Stimulated activated effector memory CD8-positive, alpha-beta T cell treated with anti-CD3 and anti-CD28 coated beads, Interleukin-12 subunit alpha, Interleukin-12 subunit beta, amount 100 ng/mL, for 72 hours (primary cell): Measurements from ENCODE around the gene DNAH8.

Experiments
- ATAC-seq: fragments of 150-1000 bp; cut with Tn5 transposase; 2 replicates; pipeline ENCODE4 v1.10.0; 2021
- DNase-seq, 2 donors: peaks; one replicate each; pipeline ENCODE4 v3.0.0; 2021 to 2022; ENCODE audit warnings: low spot score in 2 of 2
- H3K27ac Mint-ChIP-seq: one replicate; pipeline ENCODE4 v1.8.0; 2022; ENCODE audit warnings: mild to moderate bottlenecking, mixed read lengths
- H3K36me3 Mint-ChIP-seq: one replicate; pipeline ENCODE4 v1.8.0; 2022; ENCODE audit warnings: mild to moderate bottlenecking, mixed read lengths
- H3K4me1 Mint-ChIP-seq: one replicate; pipeline ENCODE4 v1.8.0; 2022; ENCODE audit warnings: mixed read lengths
- H3K4me3 Mint-ChIP-seq: one replicate; pipeline ENCODE4 v1.8.0; 2022; ENCODE audit warnings: mild to moderate bottlenecking, mixed read lengths
- H3K9me3 Mint-ChIP-seq: one replicate; pipeline ENCODE4 v1.8.0; 2022; ENCODE audit warnings: mixed read lengths

The DNAH8 gene

DNA sequence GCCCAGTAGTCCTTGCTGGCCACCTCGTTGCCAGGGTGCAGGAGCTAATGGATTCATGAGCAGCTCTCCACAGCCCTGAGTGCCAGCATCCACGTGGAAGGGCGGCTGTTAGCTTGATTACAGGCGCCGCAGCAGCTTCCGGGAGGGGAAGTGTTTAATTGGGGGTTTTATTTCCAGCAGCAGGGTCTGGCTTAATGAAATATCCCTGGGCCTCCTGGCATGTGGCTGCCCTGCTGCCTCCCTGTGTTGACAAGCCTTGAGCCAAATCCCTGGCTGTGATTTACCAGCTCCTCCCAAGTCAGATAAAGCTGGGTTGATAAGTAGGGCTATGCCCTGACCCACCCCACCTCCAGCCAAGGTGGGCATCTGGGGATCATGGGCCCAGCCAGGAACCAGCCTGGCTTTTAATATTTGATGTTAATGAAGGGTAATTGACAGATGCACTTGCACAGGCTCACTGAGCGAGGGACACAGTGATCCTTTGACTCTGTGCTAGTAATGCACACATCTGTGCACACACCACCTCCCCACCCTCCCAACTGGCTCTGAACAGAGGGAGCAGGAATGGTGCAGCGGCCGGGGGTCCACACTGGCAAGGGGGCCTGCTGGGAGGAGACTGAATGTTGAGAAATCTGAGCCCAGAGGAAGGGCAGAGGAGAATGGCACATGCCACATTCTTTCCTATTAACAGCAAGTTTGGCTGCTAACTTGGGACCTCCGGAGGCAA is 347.1 kb downstream of the DNAH8 start:
- Mint-ChIP-seq H3K4me1 (no peaks in the 10 kb centered on the region), H3K36me3 (no peaks in the 10 kb centered on the region), H3K9me3 (no peaks in the 10 kb centered on the region), H3K4me3 (no peak overlapping the region), H3K27ac (no peak overlapping the region)
- DNase-seq (no peak), ATAC-seq (no peak)

DNA sequence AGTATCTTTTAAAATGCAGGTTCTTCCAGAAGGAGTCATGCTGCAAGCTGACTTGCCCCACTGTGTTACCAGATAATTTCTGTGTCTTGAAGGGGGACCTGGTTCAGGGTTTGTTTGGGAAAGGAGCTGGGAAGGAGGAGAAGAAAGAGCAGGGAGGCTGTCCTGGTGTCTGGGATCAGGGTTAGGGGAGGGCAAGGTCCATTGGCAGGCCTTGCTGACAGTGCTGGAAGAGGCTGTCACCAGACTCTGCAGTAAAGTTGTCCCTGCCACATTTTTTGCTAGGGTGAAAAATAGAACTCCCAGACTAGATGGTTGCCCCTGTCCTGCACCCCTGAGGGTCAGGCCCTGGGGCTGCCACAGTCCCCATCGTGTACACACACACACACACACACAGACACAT is 348.4 kb downstream of the DNAH8 start:
- Mint-ChIP-seq H3K36me3 (no peaks in the 10 kb centered on the region), H3K4me3 (no peak overlapping the region), H3K27ac (no peak overlapping the region), H3K4me1 (no peaks in the 10 kb centered on the region), H3K9me3 (no peaks in the 10 kb centered on the region)
- DNase-seq = no peak
- ATAC-seq = no peak

DNA sequence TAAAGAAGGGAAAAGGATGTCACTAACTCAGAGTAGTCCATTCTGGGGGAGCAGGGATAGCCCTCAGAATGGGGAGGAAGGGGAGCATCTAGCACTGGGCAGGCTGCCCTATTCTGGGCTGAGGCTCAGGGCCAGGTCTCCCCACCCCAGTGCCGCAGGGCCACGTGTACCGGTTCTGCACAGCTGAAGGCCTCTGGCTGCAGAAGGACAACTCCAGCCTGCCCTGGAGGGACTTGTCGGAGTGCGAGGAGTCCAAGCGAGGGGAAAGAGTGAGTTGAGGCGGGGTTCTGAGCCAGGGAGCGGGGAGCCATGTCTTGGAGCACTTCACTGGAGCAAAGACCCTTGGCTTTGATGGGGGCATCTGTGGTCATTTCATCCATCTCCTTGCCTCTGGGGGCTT is 350.4 kb downstream of the DNAH8 start:
- H3K9me3 Mint-ChIP-seq = no peaks in the 10 kb centered on the region
- no peak overlapping the region for H3K27ac Mint-ChIP-seq
- no peaks in the 10 kb centered on the region for H3K36me3 Mint-ChIP-seq
- H3K4me1 Mint-ChIP-seq = no peaks in the 10 kb centered on the region
- no peak overlapping the region for H3K4me3 Mint-ChIP-seq
- ATAC-seq = no peak
- DNase-seq = no peak

DNA sequence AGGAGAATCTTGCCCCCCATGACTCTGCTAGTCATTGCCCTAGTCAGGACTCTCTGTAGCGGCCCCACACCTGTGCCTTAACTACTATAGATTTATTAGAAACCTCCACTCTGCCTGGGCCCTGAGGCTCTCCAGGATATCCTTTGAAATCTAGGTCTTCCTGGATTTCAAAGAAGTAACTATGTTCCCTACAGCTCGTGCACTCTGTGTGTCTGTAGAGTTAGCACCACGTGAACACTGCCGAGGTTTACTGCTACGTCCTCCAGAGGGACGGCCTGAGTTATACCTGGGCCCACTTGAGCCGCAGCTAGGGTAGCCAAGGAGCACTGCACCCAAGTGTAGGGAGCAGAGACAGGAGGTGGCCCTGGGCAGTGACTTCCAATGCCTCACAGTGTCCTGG is 353.3 kb downstream of the DNAH8 start:
- DNase-seq = no peak
- no peaks in the 10 kb centered on the region for H3K9me3 Mint-ChIP-seq
- no peaks in the 10 kb centered on the region for H3K4me1 Mint-ChIP-seq
- no peak overlapping the region for H3K4me3 Mint-ChIP-seq
- no peak for ATAC-seq
- no peaks in the 10 kb centered on the region for H3K36me3 Mint-ChIP-seq
- no peak overlapping the region for H3K27ac Mint-ChIP-seq

DNA sequence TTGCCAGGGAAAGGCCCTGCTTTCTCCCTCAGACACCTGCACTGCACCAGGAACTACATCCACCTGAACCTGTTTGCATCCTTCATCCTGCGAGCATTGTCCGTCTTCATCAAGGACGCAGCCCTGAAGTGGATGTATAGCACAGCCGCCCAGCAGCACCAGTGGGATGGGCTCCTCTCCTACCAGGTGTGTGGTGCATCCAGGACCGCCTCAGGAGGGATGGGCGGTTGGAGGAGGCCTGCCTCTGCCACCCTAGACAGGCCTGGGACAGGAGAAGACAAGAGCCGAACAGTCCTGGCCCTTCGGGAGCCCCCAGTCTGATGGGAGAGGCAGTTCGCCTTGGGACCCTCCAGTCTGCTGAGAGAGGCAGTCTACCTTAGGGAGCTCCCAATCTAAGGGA is 357.7 kb downstream of the DNAH8 start:
- Mint-ChIP-seq H3K4me3 (no peak overlapping the region), H3K36me3 (no peaks in the 10 kb centered on the region), H3K27ac (no peak overlapping the region), H3K9me3 (no peaks in the 10 kb centered on the region), H3K4me1 (peaks cover 16% of the 10 kb centered on the region)
- DNase-seq (no peak), ATAC-seq (no peak)

DNA sequence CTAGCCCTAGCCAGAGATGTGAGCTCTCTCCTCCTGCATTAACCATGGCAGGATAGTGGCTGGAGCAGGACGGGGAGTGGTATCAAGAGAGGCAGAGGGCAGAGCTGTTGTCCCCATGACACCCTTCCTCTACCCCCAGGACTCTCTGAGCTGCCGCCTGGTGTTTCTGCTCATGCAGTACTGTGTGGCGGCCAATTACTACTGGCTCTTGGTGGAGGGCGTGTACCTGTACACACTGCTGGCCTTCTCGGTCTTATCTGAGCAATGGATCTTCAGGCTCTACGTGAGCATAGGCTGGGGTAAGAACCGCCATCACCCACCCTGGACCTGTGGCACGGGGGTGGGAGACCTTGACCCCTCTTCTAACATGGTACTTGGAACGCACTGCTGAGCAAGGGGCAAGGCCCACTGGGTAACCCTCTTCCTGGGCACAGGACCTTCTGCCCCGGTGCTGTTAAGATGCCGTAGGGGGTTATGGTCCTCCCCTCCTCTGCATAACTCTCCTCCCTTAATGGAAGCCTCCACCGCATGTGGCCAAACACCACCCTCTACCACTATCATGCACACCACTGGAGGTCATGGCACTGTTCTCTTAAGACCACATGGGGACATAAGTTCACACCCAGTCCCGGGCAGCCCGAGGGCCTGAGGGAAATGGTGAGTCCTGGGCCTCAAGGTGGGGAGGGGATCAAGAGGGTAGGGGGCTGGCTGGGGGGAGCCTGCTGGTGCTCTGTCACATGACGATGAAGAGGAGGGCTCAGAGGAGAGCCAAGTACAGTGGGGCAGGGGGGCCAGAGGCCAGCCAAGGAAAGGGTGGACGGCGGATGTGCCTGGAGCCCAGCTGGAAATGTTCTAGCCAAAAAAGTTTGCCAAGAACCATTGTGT is 358.6 kb downstream of the DNAH8 start:
- H3K4me1 Mint-ChIP-seq = peaks cover 16% of the 10 kb centered on the region
- no peak overlapping the region for H3K27ac Mint-ChIP-seq
- no peak overlapping the region for H3K4me3 Mint-ChIP-seq
- DNase-seq (no peak), ATAC-seq (peak; percentile 4)
- no peaks in the 10 kb centered on the region for H3K36me3 Mint-ChIP-seq
- H3K9me3 Mint-ChIP-seq = no peaks in the 10 kb centered on the region

DNA sequence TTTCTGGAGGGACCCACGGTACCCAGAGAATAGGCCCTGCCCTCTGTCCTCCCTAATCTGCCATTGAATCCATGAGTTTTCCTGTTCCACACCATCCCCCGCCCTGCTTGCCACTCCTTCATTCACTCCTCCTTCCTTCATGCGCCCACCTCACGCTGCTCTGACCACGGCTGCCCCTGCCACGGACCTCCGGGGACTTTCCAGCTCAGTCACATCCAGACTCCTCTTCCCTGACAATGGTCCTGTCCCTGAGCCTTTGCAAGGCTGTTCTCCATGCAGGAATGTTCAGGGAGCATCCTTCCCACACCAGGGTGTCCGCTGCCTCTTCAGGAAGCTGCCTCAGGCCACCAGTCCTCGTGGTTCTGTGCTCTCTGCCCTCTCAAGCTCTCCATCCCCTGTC is 359.4 kb downstream of the DNAH8 start:
- no peak overlapping the region for H3K4me3 Mint-ChIP-seq
- no peak overlapping the region for H3K27ac Mint-ChIP-seq
- H3K36me3 Mint-ChIP-seq = no peaks in the 10 kb centered on the region
- H3K9me3 Mint-ChIP-seq = no peaks in the 10 kb centered on the region
- ATAC-seq = no peak
- peaks cover 16% of the 10 kb centered on the region for H3K4me1 Mint-ChIP-seq
- no peak for DNase-seq

DNA sequence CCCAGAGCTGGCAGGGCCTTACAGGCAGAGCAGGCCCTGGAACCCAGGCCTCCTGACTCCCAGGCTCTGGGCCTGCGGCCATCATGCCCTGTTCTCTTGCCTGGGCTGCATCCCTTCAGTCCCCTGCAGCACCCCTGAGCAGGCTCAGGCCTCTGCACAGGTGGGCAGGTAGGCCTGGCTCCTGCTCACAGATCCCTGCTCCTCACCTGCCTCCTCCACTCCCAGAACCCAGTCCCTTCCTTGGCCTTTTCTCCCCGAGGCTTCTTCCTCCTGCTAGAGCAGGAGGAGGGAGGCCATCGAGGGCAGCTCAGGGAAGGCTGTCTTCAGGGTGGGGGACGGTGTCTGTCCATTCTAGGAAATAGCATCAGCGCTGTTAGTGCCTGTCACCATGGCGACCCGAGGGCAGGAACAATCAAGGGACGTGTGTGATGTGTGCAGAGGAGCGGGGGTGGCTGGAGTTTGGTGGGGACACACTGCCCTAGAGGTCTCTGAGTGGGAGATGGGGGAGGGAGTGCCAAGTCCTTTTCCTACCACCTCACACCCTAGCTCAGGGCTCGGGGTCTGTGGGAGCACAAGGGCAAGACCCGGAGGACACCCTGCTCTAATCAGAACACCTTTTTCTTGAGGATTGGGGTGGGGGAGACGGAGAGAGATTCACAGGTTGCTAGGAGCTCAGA is 360.0 kb downstream of the DNAH8 start:
- H3K27ac Mint-ChIP-seq = no peak overlapping the region

DNA sequence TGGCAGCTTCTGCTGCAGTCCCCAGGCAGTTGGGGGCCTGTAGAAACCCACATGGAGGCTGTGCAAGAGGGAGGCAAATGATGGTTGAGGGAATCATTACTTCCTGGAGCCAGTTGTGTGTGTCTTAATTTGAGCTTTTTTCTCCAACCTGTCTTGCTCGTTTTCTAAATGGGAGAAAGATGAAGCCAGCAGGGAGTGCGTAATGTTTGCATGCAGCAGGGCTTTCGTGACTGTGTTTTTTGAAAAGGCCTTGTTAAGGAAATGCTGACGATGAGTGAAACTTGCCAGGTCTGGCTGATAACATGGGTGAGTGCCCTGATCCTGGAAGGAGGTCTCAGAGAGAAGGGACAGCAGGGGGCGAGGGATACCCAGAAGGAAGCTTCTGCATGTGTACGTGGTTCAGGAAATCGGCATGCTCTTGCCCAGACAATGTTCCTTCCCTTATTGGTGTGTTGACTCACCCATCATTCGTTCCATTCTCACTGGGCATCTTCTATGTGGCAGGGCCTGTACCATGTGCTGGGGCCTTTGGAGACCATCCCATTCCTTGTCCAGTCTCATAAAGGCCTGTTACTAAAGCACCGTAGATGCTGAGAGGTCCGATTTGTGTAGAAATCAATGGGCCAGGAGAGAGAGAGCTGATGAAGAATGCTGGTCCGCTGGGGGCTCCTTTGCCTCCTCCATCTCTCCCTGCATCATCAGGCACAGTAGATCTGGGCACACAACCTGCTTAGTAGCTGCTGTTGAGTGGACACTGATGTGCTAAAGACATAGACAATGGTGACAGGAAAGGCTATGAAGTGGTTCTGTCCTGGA is 360.9 kb downstream of the DNAH8 start:
- no peak overlapping the region for H3K27ac Mint-ChIP-seq

More for the DNA sequence above, 360.0 kb downstream of the DNAH8 start:
- no peak for ATAC-seq
- Mint-ChIP-seq H3K4me1 (peaks cover 16% of the 10 kb centered on the region), H3K9me3 (no peaks in the 10 kb centered on the region), H3K36me3 (no peaks in the 10 kb centered on the region), H3K4me3 (no peak overlapping the region)
- DNase-seq = no peak

DNA sequence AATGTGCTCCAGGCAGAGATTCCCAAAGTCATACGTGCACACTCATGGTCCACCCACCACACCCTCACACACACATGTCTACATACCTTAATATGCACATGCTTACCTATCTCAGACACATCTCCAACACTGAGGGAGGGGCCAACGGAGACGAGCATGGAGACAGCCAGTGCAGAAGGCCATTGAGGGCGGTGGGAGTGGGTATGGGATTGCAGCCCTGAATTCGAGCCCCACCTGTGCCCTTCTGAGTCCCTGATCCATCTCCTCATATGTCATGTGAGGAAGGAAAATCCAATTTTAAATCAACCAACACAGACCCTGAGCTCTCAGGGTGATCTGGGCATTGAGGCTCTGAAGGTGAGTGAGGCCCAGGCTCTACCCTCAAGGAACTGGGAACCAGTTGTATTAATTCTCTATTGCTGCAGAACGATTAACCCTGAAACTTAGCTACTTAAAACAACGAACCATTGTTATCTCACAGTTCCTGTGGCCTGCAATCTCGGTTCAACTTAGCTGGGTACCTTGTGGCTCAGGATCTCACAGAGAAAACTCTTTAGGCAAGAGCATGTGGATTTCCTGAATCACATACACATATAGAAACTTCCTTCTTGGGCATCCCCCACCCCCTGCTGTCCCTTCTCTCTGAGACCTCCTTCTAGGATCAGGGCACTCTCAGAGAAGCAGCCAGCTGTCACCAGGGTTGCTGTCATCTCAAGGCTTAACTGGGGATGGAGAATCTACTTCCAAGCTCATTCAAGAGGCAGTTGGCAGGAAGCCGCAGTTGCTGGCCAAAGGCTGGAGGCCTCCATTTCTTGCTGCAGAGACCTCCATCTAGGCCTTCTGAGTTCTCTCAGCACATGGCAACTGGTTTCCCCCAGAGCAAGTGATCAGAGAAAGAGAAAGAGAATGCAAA is 361.8 kb downstream of the DNAH8 start:
- Mint-ChIP-seq H3K27ac (no peak overlapping the region), H3K4me3 (no peak overlapping the region), H3K36me3 (no peaks in the 10 kb centered on the region), H3K4me1 (peaks cover 16% of the 10 kb centered on the region), H3K9me3 (no peaks in the 10 kb centered on the region)
- DNase-seq = no peak
- no peak for ATAC-seq

More for the DNA sequence above, 360.9 kb downstream of the DNAH8 start:
- Mint-ChIP-seq H3K4me1 (peaks cover 16% of the 10 kb centered on the region), H3K36me3 (no peaks in the 10 kb centered on the region), H3K9me3 (no peaks in the 10 kb centered on the region), H3K4me3 (no peak overlapping the region)
- ATAC-seq = no peak
- no peak for DNase-seq

DNA sequence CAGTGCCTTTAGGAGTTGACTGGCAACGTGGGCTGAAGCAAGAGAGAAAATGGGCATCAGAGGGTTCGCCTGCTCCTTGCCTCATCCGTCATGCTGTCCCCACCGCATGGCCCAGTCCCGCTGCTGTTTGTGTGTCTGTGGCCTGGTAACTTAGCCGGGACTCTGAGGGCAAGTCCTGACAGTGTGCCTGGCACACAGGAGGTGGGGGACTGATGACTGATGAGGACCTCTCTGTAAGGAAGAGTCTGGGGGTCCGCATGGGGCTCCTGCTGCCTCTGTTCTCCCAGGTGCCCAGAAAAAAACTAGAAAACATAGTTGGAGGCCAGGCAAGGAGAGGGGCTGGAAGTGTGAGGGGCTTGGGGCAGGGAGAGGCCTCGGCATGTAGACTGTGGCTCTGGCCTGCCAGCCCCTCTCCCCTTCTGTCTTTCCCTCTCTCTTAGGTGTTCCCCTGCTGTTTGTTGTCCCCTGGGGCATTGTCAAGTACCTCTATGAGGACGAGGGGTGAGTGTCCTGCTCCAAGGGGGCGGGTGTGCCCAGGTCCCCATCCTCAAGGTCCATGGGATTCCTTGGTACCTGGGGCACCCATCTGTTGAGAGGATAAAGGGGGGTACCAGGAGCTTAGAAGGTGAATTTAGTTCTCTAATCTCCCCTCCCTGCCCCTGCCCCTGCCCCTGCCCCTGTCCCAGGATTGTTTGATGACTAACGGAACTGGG is 362.9 kb downstream of the DNAH8 start:
- no peak overlapping the region for H3K4me3 Mint-ChIP-seq
- H3K4me1 Mint-ChIP-seq = peaks cover 17% of the 10 kb centered on the region
- H3K27ac Mint-ChIP-seq = no peak overlapping the region
- no peaks in the 10 kb centered on the region for H3K36me3 Mint-ChIP-seq
- ATAC-seq = no peak
- DNase-seq = peak in 1 of 2 donors; percentile 22
- H3K9me3 Mint-ChIP-seq = no peaks in the 10 kb centered on the region

DNA sequence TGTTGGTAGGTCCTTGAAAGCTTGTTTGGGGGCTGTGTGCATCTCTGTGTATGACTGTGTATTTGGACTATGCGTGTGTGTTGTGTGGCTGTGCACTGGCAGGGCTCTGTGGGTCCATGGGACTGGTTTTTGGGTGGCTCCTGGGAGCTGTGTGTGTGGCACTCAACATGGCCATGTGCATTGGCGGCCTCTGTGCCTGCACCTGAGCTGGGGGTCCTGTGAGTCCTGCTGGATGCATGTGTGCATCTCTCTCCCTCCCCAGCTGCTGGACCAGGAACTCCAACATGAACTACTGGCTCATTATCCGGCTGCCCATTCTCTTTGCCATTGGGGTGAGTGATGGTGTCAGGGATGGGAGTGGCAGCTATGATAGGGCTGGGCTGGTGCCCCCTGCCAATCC is 363.6 kb downstream of the DNAH8 start:
- DNase-seq = peak in 1 of 2 donors; percentile 43
- no peaks in the 10 kb centered on the region for H3K36me3 Mint-ChIP-seq
- peak overlapping the region; percentile 26 for H3K27ac Mint-ChIP-seq

DNA sequence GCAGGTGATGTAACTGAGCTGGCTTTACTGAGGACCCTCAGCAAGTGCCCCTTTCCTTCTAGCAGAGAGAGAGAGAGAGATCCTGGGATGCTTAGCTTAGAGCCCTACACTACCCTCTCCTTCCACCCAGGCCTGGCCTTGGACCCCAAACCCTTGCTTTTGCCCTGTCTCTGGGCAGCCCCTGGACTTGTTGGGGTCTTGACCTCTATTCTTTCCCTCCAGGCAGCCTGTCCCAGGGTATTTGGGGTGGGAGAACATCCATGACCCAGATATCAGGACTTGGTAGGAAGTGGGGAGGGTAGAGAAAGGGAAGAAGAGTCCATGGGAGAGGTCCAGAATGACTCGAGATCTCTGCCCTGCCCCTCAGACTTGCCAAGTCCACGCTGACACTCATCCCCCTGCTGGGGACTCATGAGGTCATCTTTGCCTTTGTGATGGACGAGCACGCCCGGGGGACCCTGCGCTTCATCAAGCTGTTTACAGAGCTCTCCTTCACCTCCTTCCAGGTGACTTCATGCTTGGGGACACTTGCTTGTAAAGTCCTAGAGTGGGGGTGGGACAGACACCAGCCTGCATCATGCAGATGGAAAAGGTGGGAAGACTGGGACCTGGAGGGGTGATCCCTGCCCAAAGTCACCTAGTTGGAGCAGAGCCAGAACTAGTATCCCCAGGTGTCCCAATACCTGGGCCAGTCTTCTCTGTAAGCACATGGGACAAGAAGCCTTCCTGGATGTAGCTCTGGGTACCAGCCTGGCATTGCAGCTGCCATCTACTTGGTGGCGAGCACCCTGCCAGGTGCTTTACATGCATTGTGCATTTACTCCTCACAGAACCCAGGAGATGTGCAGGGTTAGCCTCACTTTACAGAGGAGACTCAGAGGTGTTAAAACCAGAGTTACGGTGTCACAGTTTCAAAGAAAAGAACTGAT is 364.4 kb downstream of the DNAH8 start:
- H3K9me3 Mint-ChIP-seq = no peaks in the 10 kb centered on the region
- peaks cover 22% of the 10 kb centered on the region for H3K4me1 Mint-ChIP-seq
- DNase-seq = peak in 1 of 2 donors; percentile 44
- no peak overlapping the region for H3K4me3 Mint-ChIP-seq
- peak overlapping the region; percentile 26 for H3K27ac Mint-ChIP-seq
- H3K36me3 Mint-ChIP-seq = no peaks in the 10 kb centered on the region
- no peak for ATAC-seq

More for the DNA sequence above, 363.6 kb downstream of the DNAH8 start:
- peaks cover 24% of the 10 kb centered on the region for H3K4me1 Mint-ChIP-seq
- H3K4me3 Mint-ChIP-seq = no peak overlapping the region
- H3K9me3 Mint-ChIP-seq = no peaks in the 10 kb centered on the region
- no peak for ATAC-seq
